Stomach (tissue), 9 donors: ENCODE measurements around the gene C2CD3. TPM values are rescaled to one million over a fixed set of nuclear protein-coding genes. Genes with fewer than 3 reads are reported as not detected.

Source experiments
- DNase-seq, 2 donors: peaks; one replicate each; pipeline versions ENCODE4 v3.0.0 to v3.0.0-alpha.2; 2013 to 2019
- H3K27ac ChIP-seq, 5 donors: fragments of 200-600 bp in 4 of 5; sonication (generic) in 4 of 5; one replicate each; pipeline ENCODE4 v1.5.1; 2013 to 2019; ENCODE audit warnings: mild to moderate bottlenecking in 1 of 5, moderate library complexity in 1 of 5
- H3K27me3 ChIP-seq, 3 donors: fragments of 200-600 bp; sonication (generic); one replicate each; pipeline ENCODE4 v1.5.1; 2017 to 2019; ENCODE audit warnings: mixed run types in 1 of 3
- H3K36me3 ChIP-seq, 4 donors: fragments of 200-600 bp; sonication (generic); 1 replicate in 3 of 4; 2 replicates in 1 of 4; pipeline ENCODE4 v1.5.1; 2016 to 2019
- H3K4me1 ChIP-seq, 4 donors: fragments of 200-600 bp; sonication (generic); one replicate each; pipeline ENCODE4 v1.5.1; 2016 to 2019
- H3K4me3 ChIP-seq, 4 donors: fragments of 200-600 bp; sonication (generic) in 3 of 4; one replicate each; pipeline ENCODE4 v1.5.1; 2016 to 2019; ENCODE audit warnings: mild to moderate bottlenecking in 1 of 4
- H3K9me3 ChIP-seq, 4 donors: fragments of 200-600 bp; sonication (generic); one replicate each; pipeline ENCODE4 v1.5.1; 2016 to 2019
- EP300 ChIP-seq: sonication (generic); formaldehyde crosslinking; IDR thresholded peaks from one replicate; pipeline ENCODE4 v1.6.1; 2017; ENCODE audit warnings: antibody characterized with exemption
- POLR2A ChIP-seq, 4 donors: fragments of 450-650 bp; IDR thresholded peaks; one replicate each; pipeline ENCODE4 v1.6.1; 2016; ENCODE audit warnings: antibody characterized with exemption in 4 of 4, control low read depth in 2 of 4, mild to moderate bottlenecking in 1 of 4, moderate library complexity in 1 of 4
- POLR2AphosphoS5 ChIP-seq, 3 donors: sonication (generic); formaldehyde crosslinking; IDR thresholded peaks; one replicate each; pipeline ENCODE4 v1.6.1; 2016; ENCODE audit warnings: antibody characterized with exemption in 3 of 3
- WGBS, 5 donors: extraction: QIAGEN DNeasy Blood & Tissue Kit in 3 of 5; methylation state at CpG; one replicate each; pipeline versions ENCODE4 v1.1.5 to v1.1.7; 2013 to 2018; 5-methylcytosine and 5-hydroxymethylcytosine counted together
- intact Hi-C: fragments of 100-400 bp; cut with DNase I; formaldehyde crosslinking; loops from one replicate; pipeline ENCODE4 v1.15.1; 2023; ENCODE audit warnings: low total_unique reads
- polyA plus RNA-seq, 3 donors: library from polyadenylated mRNA; stranded (reverse); fragments of 200-250 nt; gene quantifications; one replicate each; pipeline ENCODE4 v1.2.3, GENCODE V29; 2013
- total RNA-seq, 5 donors: library from RNA; depleted of rRNA; stranded (reverse); fragments of >200 nt; gene quantifications; one replicate each; pipeline versions ENCODE4 v1.1.0 to v1.2.3, GENCODE V29; 2014 to 2016
- TF ChIP-seq, protein P1 (sequence below), 7 experiments: fragments of 450-650 bp in 4 of 7; fragments of 200-600 bp in 3 of 7; sonication (generic) in 3 of 7; IDR thresholded peaks; one replicate each; pipeline ENCODE4 v1.5.1; 2016 to 2019; ENCODE audit warnings: antibody characterized with exemption in 7 of 7, control low read depth in 2 of 7, mild to moderate bottlenecking in 1 of 7
- donor health status: healthy with polysubstance abuse.
- donor health status: Bipolar disorder and iron deficiency.
- donor health status: healthy.

The C2CD3 gene
- total and polyA plus RNA-seq, 8 donors: 5.6 to 176 (median 38.6) TPM

- TF ChIP-seq POLR2A (IDR thresholded peaks at IDR 0.05) (no peak), EP300 (no peak), POLR2AphosphoS5 (IDR thresholded peaks at IDR 0.05) (no peak)
- TF ChIP-seq, protein P1, sequence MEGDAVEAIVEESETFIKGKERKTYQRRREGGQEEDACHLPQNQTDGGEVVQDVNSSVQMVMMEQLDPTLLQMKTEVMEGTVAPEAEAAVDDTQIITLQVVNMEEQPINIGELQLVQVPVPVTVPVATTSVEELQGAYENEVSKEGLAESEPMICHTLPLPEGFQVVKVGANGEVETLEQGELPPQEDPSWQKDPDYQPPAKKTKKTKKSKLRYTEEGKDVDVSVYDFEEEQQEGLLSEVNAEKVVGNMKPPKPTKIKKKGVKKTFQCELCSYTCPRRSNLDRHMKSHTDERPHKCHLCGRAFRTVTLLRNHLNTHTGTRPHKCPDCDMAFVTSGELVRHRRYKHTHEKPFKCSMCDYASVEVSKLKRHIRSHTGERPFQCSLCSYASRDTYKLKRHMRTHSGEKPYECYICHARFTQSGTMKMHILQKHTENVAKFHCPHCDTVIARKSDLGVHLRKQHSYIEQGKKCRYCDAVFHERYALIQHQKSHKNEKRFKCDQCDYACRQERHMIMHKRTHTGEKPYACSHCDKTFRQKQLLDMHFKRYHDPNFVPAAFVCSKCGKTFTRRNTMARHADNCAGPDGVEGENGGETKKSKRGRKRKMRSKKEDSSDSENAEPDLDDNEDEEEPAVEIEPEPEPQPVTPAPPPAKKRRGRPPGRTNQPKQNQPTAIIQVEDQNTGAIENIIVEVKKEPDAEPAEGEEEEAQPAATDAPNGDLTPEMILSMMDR (IDR thresholded peaks at IDR 0.05): no peak
- Histone ChIP-seq H3K36me3 (peaks cover 0 to 30% (median 20%) of the 10 kb centered on the region in 4 donors), H3K27me3 (no peaks in the 10 kb centered on the region), H3K27ac (peak overlapping the region in 2 of 5 donors; percentile 10 to 40), H3K9me3 (no peaks in the 10 kb centered on the region), H3K4me1 (peaks cover 21 to 59% (median 28%) of the 10 kb centered on the region in 4 donors), H3K4me3 (no peak overlapping the region)
- no peak for DNase-seq
- intact Hi-C loops: loop anchor here (10.0 kb wide), 1 partner anchor 48 kb away; no protein-coding TSS in a partner anchor
These were observed 147.5 kb downstream of the C2CD3 start for GRCh38 chr11:74023276-74023675.

- DNase-seq: no peak
- TF ChIP-seq POLR2A (IDR thresholded peaks at IDR 0.05) (no peak), EP300 (no peak), POLR2AphosphoS5 (IDR thresholded peaks at IDR 0.05) (no peak)
- Histone ChIP-seq H3K4me1 (peaks cover 29 to 66% (median 35%) of the 10 kb centered on the region in 4 donors), H3K4me3 (no peak overlapping the region), H3K9me3 (no peaks in the 10 kb centered on the region), H3K27ac (peak overlapping the region in 2 of 5 donors; percentile 10 to 40), H3K36me3 (peaks cover 0 to 26% (median 14%) of the 10 kb centered on the region in 4 donors), H3K27me3 (no peaks in the 10 kb centered on the region)
- intact Hi-C loops: loop anchor here (10.0 kb wide), 1 partner anchor 48 kb away; no protein-coding TSS in a partner anchor
- WGBS, 5 donors: 89 to 95% (median 94%) methylated on average over 6 of the region's 6 CpGs
These were observed 148.3 kb downstream of the C2CD3 start for GRCh38 chr11:74022546-74022945.

DNA sequence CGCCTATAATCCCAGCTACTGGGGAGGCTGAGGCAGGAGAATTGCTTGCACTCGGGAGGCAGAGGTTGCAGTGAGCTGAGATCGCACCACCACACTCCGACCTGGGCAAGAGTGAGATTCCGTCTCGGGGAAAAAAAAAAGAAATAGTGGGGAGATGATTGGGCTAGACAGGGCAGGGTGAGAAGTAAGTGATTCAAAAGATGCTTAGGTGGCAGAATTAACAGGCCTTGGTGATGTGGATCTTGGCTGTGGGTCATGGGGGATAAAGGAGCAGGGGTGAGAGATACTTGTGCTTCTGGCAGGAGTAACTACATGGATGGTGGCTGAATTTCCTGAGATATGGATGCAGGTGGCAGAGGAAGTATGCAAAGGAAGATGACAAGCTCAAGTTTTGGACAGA, 148.8 kb downstream of the C2CD3 start:
- Histone ChIP-seq H3K36me3 (peaks cover 0 to 28% (median 15%) of the 10 kb centered on the region in 4 donors), H3K27ac (no peak overlapping the region), H3K9me3 (no peaks in the 10 kb centered on the region), H3K27me3 (no peaks in the 10 kb centered on the region), H3K4me1 (peaks cover 34 to 68% (median 39%) of the 10 kb centered on the region in 4 donors), H3K4me3 (no peak overlapping the region)
- no peak for DNase-seq
- 95 to 97% (median 97%) methylated on average over 6 of the region's 6 CpGs for WGBS, 5 donors
- intact Hi-C loops: loop anchor here (10.0 kb wide), 1 partner anchor 47 kb away; no protein-coding TSS in a partner anchor
- no peak for TF ChIP-seq EP300
- no peak for TF ChIP-seq POLR2A (IDR thresholded peaks at IDR 0.05)
- no peak for TF ChIP-seq POLR2AphosphoS5 (IDR thresholded peaks at IDR 0.05)
- TF ChIP-seq, protein P1 (IDR thresholded peaks at IDR 0.05): no peak

DNA sequence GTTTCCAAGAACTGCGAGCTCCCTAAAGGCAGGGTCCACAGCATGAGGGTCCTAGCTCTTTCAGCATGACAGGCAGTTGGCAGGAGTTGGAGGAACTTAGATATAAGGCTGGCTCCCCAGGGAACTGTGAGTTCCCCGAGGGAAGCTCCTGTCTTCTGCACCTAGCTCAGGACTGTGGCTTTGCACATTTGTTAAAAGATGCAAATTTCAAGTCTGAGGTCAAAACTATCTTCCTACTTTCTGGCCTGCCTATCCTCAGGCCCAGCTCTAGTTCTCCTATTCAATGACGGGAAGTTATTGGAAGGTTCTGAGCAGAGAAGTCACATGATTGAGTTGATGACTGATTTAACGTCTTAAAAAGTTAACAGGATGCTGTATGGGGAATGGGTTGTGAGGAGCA, 150.3 kb downstream of the C2CD3 start:
- peak overlapping the region in 4 of 5 donors; percentile 84 to 92 (median 90) for H3K27ac ChIP-seq
- TF ChIP-seq, protein P1 (IDR thresholded peaks at IDR 0.05): no peak
- no peak for TF ChIP-seq POLR2AphosphoS5 (IDR thresholded peaks at IDR 0.05)
- TF ChIP-seq EP300: no peak
- TF ChIP-seq POLR2A (IDR thresholded peaks at IDR 0.05): no peak
- H3K4me3 ChIP-seq: no peak overlapping the region
- no peaks in the 10 kb centered on the region for H3K27me3 ChIP-seq
- no peaks in the 10 kb centered on the region for H3K9me3 ChIP-seq
- H3K4me1 ChIP-seq: peaks cover 34 to 58% (median 44%) of the 10 kb centered on the region in 4 donors
- WGBS, 5 donors: 73 to 86% (median 83%) methylated on average over 4 of the region's 4 CpGs
- intact Hi-C loops: loop anchor here (10.0 kb wide), 1 partner anchor 46 kb away; no protein-coding TSS in a partner anchor
- no peak for DNase-seq
- peaks cover 0 to 30% (median 11%) of the 10 kb centered on the region in 4 donors for H3K36me3 ChIP-seq

GRCh38 chr11:74019860-74020259, 150.9 kb downstream of the C2CD3 start:
- Histone ChIP-seq H3K9me3 (no peaks in the 10 kb centered on the region), H3K27me3 (no peaks in the 10 kb centered on the region), H3K36me3 (peaks cover 0 to 28% (median 12%) of the 10 kb centered on the region in 4 donors), H3K4me3 (no peak overlapping the region), H3K4me1 (peaks cover 34 to 51% (median 44%) of the 10 kb centered on the region in 4 donors), H3K27ac (peak overlapping the region; percentile 80 to 92 (median 90))
- WGBS, 5 donors: 70 to 84% (median 81%) methylated on average over 4 of the region's 4 CpGs
- TF ChIP-seq POLR2AphosphoS5 (IDR thresholded peaks at IDR 0.05): no peak
- TF ChIP-seq, protein P1 (IDR thresholded peaks at IDR 0.05): no peak
- no peak for TF ChIP-seq EP300
- no peak for TF ChIP-seq POLR2A (IDR thresholded peaks at IDR 0.05)
- intact Hi-C loops: loop anchor here (10.0 kb wide), 1 partner anchor 45 kb away; no protein-coding TSS in a partner anchor
- no peak for DNase-seq
